Measurements from ENCODE around the gene ZNF862. TPM values are rescaled to one million over a fixed set of nuclear protein-coding genes. Genes with fewer than 3 reads are reported as not detected.

The ZNF862 gene
- total and polyA plus RNA-seq, 2 of the 13 experiments (the other 11 are each of a cell fraction or from before 2014, with no cell fraction given) = 0.89 to 2.0 TPM

- TF ChIP-seq PRMT3 (CRISPR knock-in tag; IDR thresholded peaks at IDR 0.05; ENCODE audit: borderline replicate concordance, low read depth) = no peak
- no peak for TF ChIP-seq PBX3 (CRISPR knock-in tag; IDR thresholded peaks at IDR 0.05; ENCODE audit: borderline replicate concordance)
Measured at GRCh38 chr7:149831741-149832219, 6.4 kb upstream of the ZNF862 start (continued).

GRCh38 chr7:149832332-149833041 lies 5.7 kb upstream of the ZNF862 start:
- Histone ChIP-seq H3K4me2 (ENCODE audit: low read depth, low read length) (no peak overlapping the region), H3K79me2 (ENCODE audit: insufficient read depth, low read length) (no peaks in the 10 kb centered on the region), H3K9ac (ENCODE audit: insufficient read depth, low read depth, low read length) (no peak overlapping the region), H3K27ac (ENCODE audit: extremely low read length, insufficient read depth, low read length) (no peak overlapping the region), H3K36me3 (replicated peaks in 1 of 2; ENCODE audit: control insufficient read depth in 1 of 2, insufficient read depth in 2 of 2, low read length in 2 of 2) (no peaks in the 10 kb centered on the region), H3K9me3 (ENCODE audit: low read length) (no peaks in the 10 kb centered on the region), H3K4me1 (ENCODE audit: insufficient read depth, low read length) (peaks cover under 1% of the 10 kb centered on the region; the same call in 1 of the 2 replicates), H3K27me3 (ENCODE audit: control insufficient read depth in 1 of 2, insufficient read depth in 2 of 2, low read length in 2 of 2) (no peaks in the 10 kb centered on the region), H2AFZ (ENCODE audit: low read length) (no peak overlapping the region), H4K20me1 (ENCODE audit: insufficient read depth, low read length) (no peaks in the 10 kb centered on the region), H3K4me3 (replicated peaks in 1 of 3; ENCODE audit: insufficient read depth in 1 of 3, low read depth in 2 of 3, low read length in 3 of 3) (no peak overlapping the region)
- FAIRE-seq (no peak), ATAC-seq (no peak), DNase-seq (ENCODE audit: low spot score) (no peak)
- BruUV-seq (replicated peaks) = no TSS peak
- intact Hi-C loops (cut with micrococcal nuclease; ENCODE audit: unreplicated experiment) = no loop called here
- TF ChIP-seq ERF (CRISPR knock-in tag; IDR thresholded peaks at IDR 0.05) = no peak
- POLR2A ChIA-PET = no interaction called here
- in situ Hi-C loops (cut with HindIII; ENCODE audit: extremely low pct_ligation_motif_present, low pct_unique_long_range_greater_than_20kb) = no loop called here
- 71% methylated on average over 8 of the region's 13 CpGs for WGBS (ENCODE audit: low lambda C conversion rate)
- CTCF ChIA-PET (ENCODE audit: low intra/inter-chr PET ratio, low total read pairs) = no interaction called here

GRCh38 chr7:149833495-149834130 lies 4.6 kb upstream of the ZNF862 start:
- POLR2A ChIA-PET = no interaction called here
- DNase-seq (ENCODE audit: low spot score) (no peak), ATAC-seq (no peak), FAIRE-seq (no peak)
- Histone ChIP-seq H3K27me3 (ENCODE audit: control insufficient read depth in 1 of 2, insufficient read depth in 2 of 2, low read length in 2 of 2) (no peaks in the 10 kb centered on the region), H3K27ac (ENCODE audit: extremely low read length, insufficient read depth, low read length) (no peak overlapping the region), H2AFZ (ENCODE audit: low read length) (no peak overlapping the region), H4K20me1 (ENCODE audit: insufficient read depth, low read length) (no peaks in the 10 kb centered on the region), H3K9me3 (ENCODE audit: low read length) (no peaks in the 10 kb centered on the region), H3K4me2 (ENCODE audit: low read depth, low read length) (no peak overlapping the region), H3K79me2 (ENCODE audit: insufficient read depth, low read length) (no peaks in the 10 kb centered on the region), H3K9ac (ENCODE audit: insufficient read depth, low read depth, low read length) (no peak overlapping the region), H3K4me3 (replicated peaks in 1 of 3; ENCODE audit: insufficient read depth in 1 of 3, low read depth in 2 of 3, low read length in 3 of 3) (no peak overlapping the region), H3K4me1 (ENCODE audit: insufficient read depth, low read length) (peaks cover 5% of the 10 kb centered on the region; the same call in 1 of the 2 replicates), H3K36me3 (replicated peaks in 1 of 2; ENCODE audit: control insufficient read depth in 1 of 2, insufficient read depth in 2 of 2, low read length in 2 of 2) (no peaks in the 10 kb centered on the region)
- CTCF ChIA-PET (ENCODE audit: low intra/inter-chr PET ratio, low total read pairs) = no interaction called here
- 66% methylated on average over 12 of the region's 12 CpGs for WGBS (ENCODE audit: low lambda C conversion rate)
- no TSS peak for BruUV-seq (replicated peaks)
- in situ Hi-C loops (cut with HindIII; ENCODE audit: extremely low pct_ligation_motif_present, low pct_unique_long_range_greater_than_20kb) (no loop called here), intact Hi-C loops (cut with micrococcal nuclease; ENCODE audit: unreplicated experiment) (no loop called here)
- TF ChIP-seq SSRP1 (CRISPR knock-in tag; IDR thresholded peaks at IDR 0.05) (no peak), GTF3A (CRISPR knock-in tag; conservative IDR thresholded peaks at IDR 0.05) (no peak), RFX3 (CRISPR knock-in tag; IDR thresholded peaks at IDR 0.05) (no peak), CSRNP2 (CRISPR knock-in tag; conservative IDR thresholded peaks at IDR 0.05; ENCODE audit: low read depth) (no peak), FOXK1 (CRISPR knock-in tag; IDR thresholded peaks at IDR 0.05; ENCODE audit: borderline replicate concordance, low read depth) (no peak), HES4 (CRISPR knock-in tag; IDR thresholded peaks at IDR 0.05; ENCODE audit: borderline replicate concordance) (no peak), TEAD3 (CRISPR knock-in tag; optimal IDR thresholded peaks at IDR 0.05; ENCODE audit: borderline replicate concordance) (no peak), ZNF749 (CRISPR knock-in tag; IDR thresholded peaks at IDR 0.05; ENCODE audit: borderline replicate concordance) (no peak), LCORL (IDR thresholded peaks at IDR 0.05) (no peak), LCORL (CRISPR knock-in tag; IDR thresholded peaks at IDR 0.05) (no peak)
